SK-N-SH (cell line): ENCODE results near the gene APBA3. TPM values are rescaled to one million over a fixed set of nuclear protein-coding genes. Genes with fewer than 3 reads are reported as not detected.

ENCODE experiments used
- CTCF ChIA-PET: fragments of 300-600, 350-600 bp; formaldehyde crosslinking; extraction: SDS; loops from one replicate; lab custom pipeline; 2021; lab: Yijun Ruan, JAX
- POLR2A ChIA-PET: fragments of 350-600 bp; sonication (Branson Sonifier 250); formaldehyde crosslinking; extraction: SDS; loops from one replicate; lab custom pipeline; 2020; ENCODE audit warnings: antibody characterized with exemption, inconsistent platforms; lab: Yijun Ruan, JAX
- DNase-seq: peaks from one replicate; pipeline ENCODE4 v3.0.0; 2012
- H2AFZ ChIP-seq: fragments of 200-600 bp; sonication (generic); 2 replicates; pipeline ENCODE4 v1.8.1; 2016; ENCODE audit warnings: antibody characterized with exemption, mild to moderate bottlenecking, low read depth
- H3F3A ChIP-seq: fragments of 200-600 bp; sonication (generic); replicated peaks from 2 replicates; pipeline ENCODE3; 2016; ENCODE audit warnings: antibody characterized with exemption, mild to moderate bottlenecking; ENCODE audit not compliant: insufficient read depth
- H3K27ac ChIP-seq, 2 experiments: fragments of 200-500 bp in 1 of 2; fragments of 200-600 bp in 1 of 2; sonication (Bioruptor generic) in 1 of 2; sonication (generic), shearing (Covaris generic) in 1 of 2; 2 replicates each; pipeline versions ENCODE4 v1.5.1 to v1.6.1; 2014 to 2016; ENCODE audit warnings: low read depth in 2 of 2, inconsistent platforms in 1 of 2, low read length in 1 of 2, mild to moderate bottlenecking in 1 of 2, mixed read lengths in 1 of 2
- H3K27me3 ChIP-seq: fragments of 200-600 bp; sonication (generic), shearing (Covaris generic); 2 replicates; pipeline ENCODE4 v1.6.1; 2016; ENCODE audit warnings: mixed run types; ENCODE audit not compliant: insufficient read depth
- H3K36me3 ChIP-seq, 2 experiments: fragments of 200-500 bp in 1 of 2; fragments of 200-600 bp in 1 of 2; sonication (Bioruptor generic) in 1 of 2; sonication (generic) in 1 of 2; replicated peaks in 1 of 2; 2 replicates each; pipeline versions ENCODE3 to v1.5.1; 2014 to 2016; ENCODE audit warnings: low read length in 1 of 2, mild to moderate bottlenecking in 1 of 2; ENCODE audit not compliant: insufficient read depth in 2 of 2, control insufficient read depth in 1 of 2
- H3K4me1 ChIP-seq, 2 experiments: fragments of 200-500 bp in 1 of 2; fragments of 200-600 bp in 1 of 2; sonication (Bioruptor generic) in 1 of 2; sonication (generic), shearing (Covaris generic) in 1 of 2; 2 replicates each; pipeline versions ENCODE4 v1.5.1 to v1.6.1; 2014 to 2016; ENCODE audit warnings: low read depth in 1 of 2, low read length in 1 of 2, mixed run types in 1 of 2; ENCODE audit not compliant: insufficient read depth in 2 of 2, control insufficient read depth in 1 of 2
- H3K4me2 ChIP-seq: fragments of 200-600 bp; sonication (generic), shearing (Covaris generic); 2 replicates; pipeline ENCODE4 v1.6.1; 2017; ENCODE audit warnings: mixed run types
- H3K4me3 ChIP-seq, 2 experiments: fragments of 200-500 bp in 1 of 2; fragments of 200-600 bp in 1 of 2; sonication (Bioruptor generic) in 1 of 2; sonication (generic), shearing (Covaris generic) in 1 of 2; 2 replicates each; pipeline versions ENCODE4 v1.5.1 to v1.8.1; 2014 to 2016; ENCODE audit warnings: low read depth in 2 of 2, inconsistent platforms in 1 of 2, low read length in 1 of 2, mild to moderate bottlenecking in 1 of 2, mixed read lengths in 1 of 2, moderate library complexity in 1 of 2
- H3K79me2 ChIP-seq: fragments of 200-600 bp; sonication (generic); 2 replicates; pipeline ENCODE4 v1.8.1; 2017; ENCODE audit warnings: mild to moderate bottlenecking; ENCODE audit not compliant: insufficient read depth
- H3K9ac ChIP-seq: fragments of 200-600 bp; sonication (generic); 2 replicates; pipeline ENCODE4 v1.6.1; 2017; ENCODE audit warnings: mixed run types
- H3K9me2 ChIP-seq: fragments of 200-600 bp; sonication (generic); 2 replicates; pipeline ENCODE4 v1.6.1; 2017; ENCODE audit warnings: mixed run types
- H3K9me3 ChIP-seq: fragments of 200-600 bp; sonication (generic); 2 replicates; pipeline ENCODE4 v1.6.1; 2017; ENCODE audit warnings: mixed run types, mild to moderate bottlenecking, moderate library complexity
- H4K20me1 ChIP-seq: fragments of 200-600 bp; sonication (generic); 2 replicates; pipeline ENCODE4 v1.6.1; 2017; ENCODE audit warnings: mild to moderate bottlenecking, mixed run types; ENCODE audit not compliant: insufficient read depth
- CHD2 ChIP-seq: fragments of 150-350 bp; IDR thresholded peaks from 2 replicates; pipeline ENCODE4 v1.6.1; 2018; ENCODE audit warnings: low read length; ENCODE audit not compliant: partially characterized antibody
- EP300 ChIP-seq, 2 experiments: IDR thresholded peaks; 2 replicates each; pipeline versions ENCODE4 v1.4.0 to v1.6.1; 2012; ENCODE audit warnings: borderline replicate concordance in 1 of 2, low read depth in 1 of 2, low read length in 1 of 2
- EZH2phosphoT487 ChIP-seq: fragments of 200-600 bp; sonication (generic); IDR thresholded peaks from 2 replicates; pipeline ENCODE4 v1.6.1; 2017; ENCODE audit warnings: low read depth, mixed run types, mild to moderate bottlenecking, antibody characterized with exemption, moderate library complexity, borderline replicate concordance
- GATA2 ChIP-seq: sonication (generic); formaldehyde crosslinking; IDR thresholded peaks from 2 replicates; pipeline ENCODE4 v1.5.0; 2020; ENCODE audit warnings: mild to moderate bottlenecking, missing genetic modification reagents
- JUND ChIP-seq: IDR thresholded peaks from 2 replicates; pipeline ENCODE4 v1.4.0; 2012
- MEF2A ChIP-seq: IDR thresholded peaks from 2 replicates; pipeline ENCODE4 v1.4.0; 2012; ENCODE audit warnings: low read depth, borderline replicate concordance
- MXI1 ChIP-seq: IDR thresholded peaks from 2 replicates; pipeline ENCODE4 v1.6.1; 2012; ENCODE audit warnings: mild to moderate bottlenecking, low read depth, low read length, improper control_type of control experiment
- NFIC ChIP-seq: IDR thresholded peaks from 2 replicates; pipeline ENCODE4 v1.4.0; 2012; ENCODE audit warnings: borderline replicate concordance
- NRF1 ChIP-seq: IDR thresholded peaks from 2 replicates; pipeline ENCODE4 v1.6.1; 2012; ENCODE audit warnings: low read depth, mild to moderate bottlenecking, low read length
- RCOR1 ChIP-seq: fragments of 150-350 bp; IDR thresholded peaks from 2 replicates; pipeline ENCODE4 v1.6.1; 2017; ENCODE audit warnings: antibody characterized with exemption, low read length
- REST ChIP-seq: IDR thresholded peaks from 2 replicates; pipeline ENCODE4 v1.6.1; 2012; ENCODE audit warnings: mild to moderate bottlenecking, low read depth, low read length, moderate library complexity
- RFX5 ChIP-seq: IDR thresholded peaks from 2 replicates; pipeline ENCODE4 v1.6.1; 2012; ENCODE audit warnings: mild to moderate bottlenecking, improper control_type of control experiment, low read length
- RXRA ChIP-seq: IDR thresholded peaks from 2 replicates; pipeline ENCODE4 v1.4.0; 2012; ENCODE audit warnings: low read depth, mild to moderate bottlenecking, borderline replicate concordance
- SIN3A ChIP-seq: IDR thresholded peaks from 2 replicates; pipeline ENCODE4 v1.6.1; 2012; ENCODE audit warnings: low read depth, mild to moderate bottlenecking, low read length, moderate library complexity, borderline replicate concordance
- SMC3 ChIP-seq: IDR thresholded peaks from 2 replicates; pipeline ENCODE4 v1.6.1; 2012; ENCODE audit warnings: low read depth, low read length, improper control_type of control experiment
- TAF1 ChIP-seq: IDR thresholded peaks from 2 replicates; pipeline ENCODE4 v1.6.1; 2012; ENCODE audit warnings: low read depth, mild to moderate bottlenecking, low read length, moderate library complexity, borderline replicate concordance
- TEAD4 ChIP-seq: IDR thresholded peaks from 2 replicates; pipeline ENCODE4 v1.4.0; 2012; ENCODE audit warnings: mild to moderate bottlenecking, borderline replicate concordance; ENCODE audit not compliant: insufficient read depth
- USF2 ChIP-seq: fragments of 150-350 bp; IDR thresholded peaks from 2 replicates; pipeline ENCODE4 v1.6.1; 2017; ENCODE audit warnings: antibody characterized with exemption, low read length, low read depth, borderline replicate concordance
- WGBS: methylation state at CpG from one replicate; pipeline ENCODE4 v1.1.6; 2017; ENCODE audit warnings: low lambda C conversion rate; 5-methylcytosine and 5-hydroxymethylcytosine counted together
- polyA plus RNA-seq, 3 experiments: library from polyadenylated mRNA; depleted of rRNA; stranded (reverse); fragments of >200 nt; gene quantifications; 2 replicates each; pipeline ENCODE4 v1.2.3, GENCODE V29; 2012
- TF ChIP-seq, protein P1 (sequence below): IDR thresholded peaks from 2 replicates; pipeline ENCODE4 v1.4.0; 2012; ENCODE audit warnings: low read depth
- TF ChIP-seq, protein P2 (sequence below): IDR thresholded peaks from 2 replicates; pipeline ENCODE4 v1.4.0; 2012; ENCODE audit warnings: low read depth, borderline replicate concordance

The APBA3 gene
- polyA plus RNA-seq, 1 of the 3 experiments (the other 2 are of a cell fraction): 10.6 TPM

GRCh38 chr19:3716147-3716668 is 45.3 kb downstream of the APBA3 start (continued):
- TF ChIP-seq NRF1 (no peak), USF2 (no peak), EZH2phosphoT487 (no peak)
- TF ChIP-seq, protein P1, sequence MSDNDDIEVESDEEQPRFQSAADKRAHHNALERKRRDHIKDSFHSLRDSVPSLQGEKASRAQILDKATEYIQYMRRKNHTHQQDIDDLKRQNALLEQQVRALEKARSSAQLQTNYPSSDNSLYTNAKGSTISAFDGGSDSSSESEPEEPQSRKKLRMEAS: no peak

DNA sequence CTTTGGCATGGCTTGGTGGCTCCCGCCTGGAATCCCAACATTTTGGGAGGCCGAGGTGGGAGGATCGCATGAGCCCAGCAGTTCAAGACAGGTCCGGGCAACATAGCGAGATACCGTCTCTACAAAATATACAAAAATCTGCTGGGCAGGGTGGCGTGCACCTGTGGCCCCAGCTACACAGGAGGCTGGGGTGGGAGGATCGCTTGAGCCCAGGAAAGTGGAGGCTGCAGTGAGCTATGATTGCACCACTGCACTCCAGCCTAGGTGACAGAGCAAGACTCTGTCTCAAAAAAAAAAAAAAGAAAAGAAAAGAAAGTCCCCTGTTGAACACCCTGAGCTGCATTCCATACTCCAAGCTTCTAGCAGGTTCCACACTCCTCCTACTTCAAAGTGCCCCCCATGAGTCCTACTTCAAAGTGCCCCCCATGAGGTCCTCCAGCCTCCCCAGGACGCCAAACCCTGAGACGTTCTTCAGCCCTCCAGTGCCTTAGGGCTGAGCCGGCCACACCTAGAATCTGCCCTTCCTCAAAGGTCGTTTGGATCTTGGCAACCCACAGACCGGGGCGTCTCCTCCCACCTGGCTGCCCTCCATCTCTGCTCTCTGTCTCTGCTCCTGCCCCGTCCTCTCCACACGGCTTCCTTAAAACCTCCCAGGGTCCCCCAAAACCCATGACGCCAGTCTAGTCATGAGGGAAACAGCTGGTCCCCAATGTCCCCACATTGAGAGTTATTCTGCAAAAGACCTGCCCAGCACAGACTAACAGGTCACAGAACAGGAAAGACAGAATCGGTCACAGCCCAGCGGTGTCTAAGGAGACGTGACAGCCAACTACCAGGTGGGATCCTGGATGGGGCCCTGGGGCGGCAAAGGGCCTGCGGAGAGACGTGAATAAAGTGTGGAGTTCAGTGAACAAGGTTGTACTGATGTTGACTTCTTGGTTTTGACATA is 48.6 kb downstream of the APBA3 start:
- CTCF ChIA-PET: interaction anchor here (0.8 to 1.2 kb wide), 5 partner anchors 8 to 155 kb away, joined by 3 to 4 read pairs (median 3); partner anchors contain the start of gene MFSD12
- POLR2A ChIA-PET: no interaction called here
- no peaks in the 10 kb centered on the region for H4K20me1 ChIP-seq
- 29% methylated on average over 22 of the region's 23 CpGs for WGBS
- TF ChIP-seq, protein P2, sequence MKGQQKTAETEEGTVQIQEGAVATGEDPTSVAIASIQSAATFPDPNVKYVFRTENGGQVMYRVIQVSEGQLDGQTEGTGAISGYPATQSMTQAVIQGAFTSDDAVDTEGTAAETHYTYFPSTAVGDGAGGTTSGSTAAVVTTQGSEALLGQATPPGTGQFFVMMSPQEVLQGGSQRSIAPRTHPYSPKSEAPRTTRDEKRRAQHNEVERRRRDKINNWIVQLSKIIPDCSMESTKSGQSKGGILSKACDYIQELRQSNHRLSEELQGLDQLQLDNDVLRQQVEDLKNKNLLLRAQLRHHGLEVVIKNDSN: no peak
- no peak for TF ChIP-seq MEF2A
- TF ChIP-seq EP300 (IDR thresholded peaks at IDR 0.05; ENCODE audit: borderline replicate concordance in 1 of 2, low read depth in 1 of 2, low read length in 1 of 2): no peak
- no peak for TF ChIP-seq SMC3
- no peak for TF ChIP-seq SIN3A
- TF ChIP-seq RCOR1: no peak
- no peak for TF ChIP-seq TEAD4
- no peak for TF ChIP-seq MXI1
- TF ChIP-seq USF2: no peak
- TF ChIP-seq RFX5: no peak
- no peak for TF ChIP-seq GATA2 (CRISPR knock-in tag)
- no peak for TF ChIP-seq CHD2
- no peak for TF ChIP-seq RXRA
- no peak for TF ChIP-seq TAF1
- no peak for TF ChIP-seq JUND
- TF ChIP-seq NFIC: no peak
- TF ChIP-seq EZH2phosphoT487: no peak
- TF ChIP-seq REST: no peak
- no peak overlapping the region for H3K4me3 ChIP-seq
- H3K4me1 ChIP-seq: no peaks in the 10 kb centered on the region; a peak in 1 of 4 replicates
- no peak overlapping the region for H3K4me2 ChIP-seq
- H3K9me2 ChIP-seq: no peaks in the 10 kb centered on the region
- H3K79me2 ChIP-seq: no peaks in the 10 kb centered on the region
- DNase-seq: no peak
- H2AFZ ChIP-seq: no peak overlapping the region
- H3F3A ChIP-seq: no peaks in the 10 kb centered on the region
- no peaks in the 10 kb centered on the region for H3K36me3 ChIP-seq
- no peak overlapping the region for H3K27ac ChIP-seq
- no peak overlapping the region for H3K9ac ChIP-seq
- H3K27me3 ChIP-seq: peaks cover 16% of the 10 kb centered on the region
- H3K9me3 ChIP-seq: no peaks in the 10 kb centered on the region
